Endothelial cell of umbilical vein (primary cell): ENCODE results near the gene ZC3H15. TPM values are rescaled to one million over a fixed set of nuclear protein-coding genes. Genes with fewer than 3 reads are reported as not detected.

Source experiments
- BruUV-seq: library from RNA; stranded (reverse); fragments of 400-500 nt; replicated peaks from 2 replicates; lab custom pipeline; 2021; lab: Mats Ljungman, UMichigan
- CTCF ChIA-PET: fragments of 300-600, 350-600 bp; sonication (Branson Sonifier 250); formaldehyde crosslinking; loops from one replicate; lab custom pipeline; 2021; ENCODE audit warnings: antibody characterized with exemption, inconsistent platforms; lab: Charles Lee
- POLR2A ChIA-PET: fragments of 300-600, 350-600 bp; sonication (Branson Sonifier 250); formaldehyde crosslinking; loops from one replicate; lab custom pipeline; 2021; ENCODE audit warnings: antibody characterized with exemption, inconsistent platforms; lab: Charles Lee
- DNase-seq: peaks from one replicate; pipeline ENCODE4 v3.0.0-alpha.2; 2011; ENCODE audit warnings: low read depth, low spot score
- FAIRE-seq: peaks from 2 replicates; lab custom pipeline; 2011; peaks lifted over from hg19 to GRCh38; lab: Jason Lieb, UNC
- H2AFZ ChIP-seq: 2 replicates; pipeline ENCODE4 v1.6.0; 2012; ENCODE audit warnings: low read depth, low read length, control low read depth, inconsistent platforms
- H3K27ac ChIP-seq: 2 replicates; pipeline ENCODE4 v1.5.1; 2011; ENCODE audit warnings: low read depth, mild to moderate bottlenecking, control low read depth, low read length, moderate library complexity; ENCODE audit not compliant: insufficient read depth
- H3K27me3 ChIP-seq, 2 experiments: 2 replicates each; pipeline versions ENCODE4 v1.6.0 to v1.6.1; 2011; ENCODE audit warnings: low read length in 2 of 2, mixed read lengths in 1 of 2; ENCODE audit not compliant: control insufficient read depth in 2 of 2, insufficient read depth in 2 of 2
- H3K36me3 ChIP-seq, 2 experiments: 2 replicates in 1 of 2; 3 replicates in 1 of 2; pipeline ENCODE4 v1.5.1; 2011; ENCODE audit warnings: low read length in 2 of 2, mild to moderate bottlenecking in 1 of 2, moderate library complexity in 1 of 2; ENCODE audit not compliant: control insufficient read depth in 2 of 2, insufficient read depth in 2 of 2; ENCODE audit errors: extremely low read depth in 1 of 2
- H3K4me1 ChIP-seq: 3 replicates; pipeline ENCODE4 v1.5.1; 2011; ENCODE audit warnings: mild to moderate bottlenecking, low read length; ENCODE audit not compliant: control insufficient read depth, insufficient read depth; ENCODE audit errors: extremely low read depth
- H3K4me2 ChIP-seq: 2 replicates; pipeline ENCODE4 v1.6.1; 2011; ENCODE audit warnings: low read length, control low read depth, mixed read lengths; ENCODE audit not compliant: insufficient read depth
- H3K4me3 ChIP-seq, 3 experiments: fragments of 200-600 bp in 1 of 3; sonication (generic), shearing (Covaris generic) in 1 of 3; replicated peaks in 1 of 3; 2 replicates each; pipeline ENCODE4 v1.5.1; 2011 to 2016; ENCODE audit warnings: control low read depth in 3 of 3, low read length in 3 of 3, mild to moderate bottlenecking in 2 of 3, inconsistent platforms in 1 of 3, low read depth in 1 of 3, moderate library complexity in 1 of 3; ENCODE audit not compliant: insufficient read depth in 1 of 3
- H3K79me2 ChIP-seq: 2 replicates; pipeline ENCODE4 v1.6.0; 2012; ENCODE audit warnings: low read length, inconsistent platforms; ENCODE audit not compliant: control insufficient read depth, insufficient read depth
- H3K9ac ChIP-seq: replicated peaks from 2 replicates; pipeline ENCODE3; 2011; ENCODE audit warnings: low read length, control low read depth; ENCODE audit not compliant: insufficient read depth; ENCODE audit errors: extremely low read depth
- H3K9me1 ChIP-seq: replicated peaks from 3 replicates; pipeline ENCODE4 v1.6.0; 2011; ENCODE audit warnings: mild to moderate bottlenecking, low read length; ENCODE audit not compliant: control insufficient read depth, insufficient read depth; ENCODE audit errors: extremely low read depth
- H3K9me3 ChIP-seq: replicated peaks from 2 replicates; pipeline ENCODE4 v1.5.1; 2012; ENCODE audit warnings: low read length, inconsistent platforms; ENCODE audit not compliant: control insufficient read depth, insufficient read depth
- H4K20me1 ChIP-seq: replicated peaks from 2 replicates; pipeline ENCODE3; 2011; ENCODE audit warnings: mild to moderate bottlenecking, low read length; ENCODE audit not compliant: control insufficient read depth, insufficient read depth; ENCODE audit errors: extremely low read depth
- CTCF ChIP-seq, 2 donors: IDR thresholded peaks; 1 replicate in 1 of 2; 2 replicates in 1 of 2; pipeline ENCODE4 v1.5.1; 2011; ENCODE audit warnings: low read length in 2 of 2, mild to moderate bottlenecking in 2 of 2, moderate library complexity in 2 of 2, control low read depth in 1 of 2, inconsistent platforms in 1 of 2, low read depth in 1 of 2; ENCODE audit not compliant: insufficient read depth in 1 of 2; ENCODE audit errors: extremely low read depth in 1 of 2
- FOS ChIP-seq: IDR thresholded peaks from 2 replicates; pipeline ENCODE4 v1.6.1; 2011; ENCODE audit warnings: mild to moderate bottlenecking, low read length, moderate library complexity, borderline replicate concordance; ENCODE audit not compliant: insufficient read depth
- GATA2 ChIP-seq: IDR thresholded peaks from 2 replicates; pipeline ENCODE4 v1.7.0; 2011; ENCODE audit warnings: low read depth, mild to moderate bottlenecking, moderate library complexity, mixed read lengths, low read length; ENCODE audit not compliant: insufficient read length, insufficient read depth
- MAX ChIP-seq: IDR thresholded peaks from 2 replicates; pipeline ENCODE4 v1.6.1; 2011; ENCODE audit not compliant: insufficient read depth, insufficient read length
- MYC ChIP-seq: IDR thresholded peaks from one replicate; pipeline ENCODE4 v1.6.1; 2011; ENCODE audit warnings: mild to moderate bottlenecking, low read depth, low read length
- POLR2A ChIP-seq: IDR thresholded peaks from 2 replicates; pipeline ENCODE4 v1.6.1; 2012; ENCODE audit warnings: low read depth, mild to moderate bottlenecking, control low read depth, low read length
- dilution Hi-C: fragments of 300-500 bp; cut with MboI; formaldehyde crosslinking; loops from one replicate; pipeline ENCODE4 v1.15.0; 2019; ENCODE audit warnings: low sequenced_read_pairs; ENCODE audit not compliant: extremely low pct_ligation_motif_present
- intact Hi-C: fragments of 100-400 bp; cut with micrococcal nuclease; formaldehyde crosslinking; loops from one replicate; pipeline ENCODE4 v1.10.0; 2022
- polyA plus RNA-seq, 4 experiments: library from polyadenylated mRNA; depleted of rRNA in 3 of 4; stranded (reverse) in 3 of 4; unstranded in 1 of 4; fragments of >200 nt; gene quantifications; 2 replicates each; pipeline versions ENCODE4 v1.2.1 to v1.2.3, GENCODE V29; 2011 to 2012; ENCODE audit warnings: missing spikeins in 1 of 4
- total RNA-seq: library from RNA; stranded (reverse); gene quantifications from 2 replicates; pipeline ENCODE4 v1.2.3, GENCODE V29; 2021

Gene ZC3H15
- total and polyA plus RNA-seq, 2 donors (not counting 3 experiments of a cell fraction or from before 2014, with no cell fraction given): 24.1 to 65.1 TPM

- TF ChIP-seq POLR2A (no peak), MAX (no peak), FOS (no peak), CTCF (IDR thresholded peaks at IDR 0.05; ENCODE audit: extremely low read depth in 1 of 2, insufficient read depth in 1 of 2, low read depth in 1 of 2, low read length in 2 of 2) (no peak), GATA2 (no peak), MYC (no peak)
- no peak overlapping the region for H3K4me2 ChIP-seq
- H3K9me1 ChIP-seq: no peaks in the 10 kb centered on the region
- intact Hi-C loops (loop anchor here (10.0 kb wide), 3 partner anchors 277 to 947 kb away; partner anchors contain the start of gene ZSWIM2), dilution Hi-C loops (no loop called here)
- H3K9ac ChIP-seq: no peak overlapping the region
- H3K9me3 ChIP-seq: no peaks in the 10 kb centered on the region
- H3K4me1 ChIP-seq: no peaks in the 10 kb centered on the region
- ChIA-PET CTCF (interaction anchor here (0.9 to 4.5 kb wide), 6 partner anchors 12 to 134 kb away, joined by 3 to 32 read pairs (median 4); no protein-coding TSS in a partner anchor), POLR2A (interaction anchor here (0.6 kb wide), 1 partner anchor 32 kb away, joined by 5 read pairs; no protein-coding TSS in a partner anchor)
- H3K4me3 ChIP-seq: no peak overlapping the region
- H2AFZ ChIP-seq: no peak overlapping the region
- no TSS peak for BruUV-seq
- H3K27me3 ChIP-seq: no peaks in the 10 kb centered on the region
- no peaks in the 10 kb centered on the region for H4K20me1 ChIP-seq
- peaks cover 10% of the 10 kb centered on the region for H3K79me2 ChIP-seq
- H3K27ac ChIP-seq: no peak overlapping the region
- FAIRE-seq: no peak
- DNase-seq: no peak
- H3K36me3 ChIP-seq: peaks cover 7 to 31% of the 10 kb centered on the region in 2 experiments
Observed at GRCh38 chr2:186508263-186508662, 22.2 kb downstream of the ZC3H15 start.
